ENCODE measurements around the gene NEK2.

DNA sequence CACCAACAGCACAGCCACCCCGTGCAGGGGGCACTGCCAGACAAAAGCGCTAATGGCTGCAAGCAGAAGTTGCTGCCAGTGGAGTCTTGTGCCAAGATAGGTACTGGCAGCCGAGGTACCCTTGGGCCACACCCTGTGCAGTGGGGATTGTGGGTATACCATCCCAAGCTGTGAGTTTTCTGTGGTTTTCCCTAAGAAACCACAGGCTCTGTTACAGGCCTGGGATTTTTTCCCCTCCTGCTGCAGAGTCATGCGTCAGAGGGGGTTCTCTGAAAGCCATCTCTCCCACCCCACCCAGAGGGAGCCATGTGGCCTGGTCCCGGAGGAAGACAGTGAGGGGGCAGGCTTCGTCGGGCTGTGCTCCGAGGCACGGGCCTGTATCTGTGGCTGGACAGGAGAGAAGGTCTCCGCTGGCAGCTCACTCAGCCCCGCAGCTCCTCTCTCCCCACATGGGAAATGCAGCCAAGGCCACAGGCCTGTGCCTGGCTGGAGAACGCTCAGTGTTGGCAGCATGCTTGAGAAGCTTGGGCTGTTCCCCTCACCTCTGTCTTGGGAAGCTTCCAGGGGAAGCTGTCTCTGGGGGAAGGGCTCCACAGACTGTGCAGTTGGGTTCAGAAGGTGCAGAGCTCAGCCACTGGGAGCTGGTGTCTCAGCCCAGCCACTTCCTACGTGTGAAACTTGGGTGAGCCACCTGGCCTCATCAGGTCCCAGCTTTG, 42.5 kb downstream of the NEK2 start:
- TF ChIP-seq, protein P1, sequence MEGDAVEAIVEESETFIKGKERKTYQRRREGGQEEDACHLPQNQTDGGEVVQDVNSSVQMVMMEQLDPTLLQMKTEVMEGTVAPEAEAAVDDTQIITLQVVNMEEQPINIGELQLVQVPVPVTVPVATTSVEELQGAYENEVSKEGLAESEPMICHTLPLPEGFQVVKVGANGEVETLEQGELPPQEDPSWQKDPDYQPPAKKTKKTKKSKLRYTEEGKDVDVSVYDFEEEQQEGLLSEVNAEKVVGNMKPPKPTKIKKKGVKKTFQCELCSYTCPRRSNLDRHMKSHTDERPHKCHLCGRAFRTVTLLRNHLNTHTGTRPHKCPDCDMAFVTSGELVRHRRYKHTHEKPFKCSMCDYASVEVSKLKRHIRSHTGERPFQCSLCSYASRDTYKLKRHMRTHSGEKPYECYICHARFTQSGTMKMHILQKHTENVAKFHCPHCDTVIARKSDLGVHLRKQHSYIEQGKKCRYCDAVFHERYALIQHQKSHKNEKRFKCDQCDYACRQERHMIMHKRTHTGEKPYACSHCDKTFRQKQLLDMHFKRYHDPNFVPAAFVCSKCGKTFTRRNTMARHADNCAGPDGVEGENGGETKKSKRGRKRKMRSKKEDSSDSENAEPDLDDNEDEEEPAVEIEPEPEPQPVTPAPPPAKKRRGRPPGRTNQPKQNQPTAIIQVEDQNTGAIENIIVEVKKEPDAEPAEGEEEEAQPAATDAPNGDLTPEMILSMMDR (conservative IDR thresholded peaks at IDR 0.05; ENCODE audit: low read length) = no peak
- TF ChIP-seq EZH2phosphoT487 (IDR thresholded peaks at IDR 0.05; ENCODE audit: borderline replicate concordance) = no peak
